ENCODE data around the gene CRACR2B.
A peak's percentile ranks its signal among the peaks of the same experiment; 100 is the strongest.

The CRACR2B gene

GRCh38 chr11:833849-834311 is 6.2 kb downstream of the CRACR2B start:
- peaks cover 3% of the 10 kb centered on the region for H3K27me3 ChIP-seq (ENCODE audit: insufficient read depth, low read length, poor library complexity)
- no peak overlapping the region for H2BK5ac ChIP-seq (ENCODE audit: low read length)
- WGBS (ENCODE audit: extremely low coverage, insufficient coverage, low lambda C conversion rate), result no CpG with 5 or more reads among the region's 9 CpGs
- H3K79me2 ChIP-seq (ENCODE audit: control insufficient read depth, insufficient read depth, low read length), result no peaks in the 10 kb centered on the region
- H3K79me1 ChIP-seq (ENCODE audit: low read length), result peaks cover 2% of the 10 kb centered on the region
- peak overlapping the region; percentile 77 for H3K4me2 ChIP-seq (ENCODE audit: low read length)
- H3K27ac ChIP-seq (ENCODE audit: low read depth, low read length), result no peak overlapping the region
- no peak overlapping the region for H4K8ac ChIP-seq (ENCODE audit: low read depth, low read length)
- H2BK120ac ChIP-seq (ENCODE audit: low read depth, low read length), result no peak overlapping the region
- H4K5ac ChIP-seq (ENCODE audit: low read length), result no peak overlapping the region
- H3K23ac ChIP-seq (ENCODE audit: low read length), result peak overlapping the region; percentile 72
- H3K36me3 ChIP-seq (ENCODE audit: control insufficient read depth, insufficient read depth, low read length), result peaks cover 5% of the 10 kb centered on the region
- H3K9ac ChIP-seq (ENCODE audit: low read length), result peak overlapping the region; percentile 77
- no peak for DNase-seq
- H3K4me3 ChIP-seq (ENCODE audit: low read length), result peak overlapping the region; percentile 71
- H2AK5ac ChIP-seq (ENCODE audit: low read length), result peak overlapping the region; percentile 11
- peaks cover 11% of the 10 kb centered on the region for H3K4me1 ChIP-seq (ENCODE audit: control insufficient read depth, low read depth, low read length)
- H3K56ac ChIP-seq (ENCODE audit: low read length), result peak overlapping the region; percentile 92
- no peak overlapping the region for H2BK15ac ChIP-seq (replicated peaks; ENCODE audit: low read depth)
- no peak overlapping the region for H3K18ac ChIP-seq (ENCODE audit: low read length)
- no peak overlapping the region for H3K4ac ChIP-seq (ENCODE audit: low read depth, low read length)

- Histone ChIP-seq H2AK5ac (ENCODE audit: low read length) (no peak overlapping the region), H3K79me1 (ENCODE audit: low read length) (peaks cover 2% of the 10 kb centered on the region), H3K4ac (ENCODE audit: low read depth, low read length) (no peak overlapping the region), H4K5ac (ENCODE audit: low read length) (no peak overlapping the region), H3K4me3 (ENCODE audit: low read length) (no peak overlapping the region), H2BK120ac (ENCODE audit: low read depth, low read length) (no peak overlapping the region), H3K36me3 (ENCODE audit: control insufficient read depth, insufficient read depth, low read length) (peaks cover 7% of the 10 kb centered on the region), H3K18ac (ENCODE audit: low read length) (no peak overlapping the region), H3K9ac (ENCODE audit: low read length) (no peak overlapping the region), H3K4me1 (ENCODE audit: control insufficient read depth, low read depth, low read length) (peaks cover 8% of the 10 kb centered on the region), H3K79me2 (ENCODE audit: control insufficient read depth, insufficient read depth, low read length) (no peaks in the 10 kb centered on the region), H2BK5ac (ENCODE audit: low read length) (no peak overlapping the region), H3K56ac (ENCODE audit: low read length) (peak overlapping the region; percentile 42), H3K23ac (ENCODE audit: low read length) (no peak overlapping the region), H3K27me3 (ENCODE audit: insufficient read depth, low read length, poor library complexity) (peaks cover 3% of the 10 kb centered on the region), H2BK15ac (replicated peaks; ENCODE audit: low read depth) (no peak overlapping the region), H3K27ac (ENCODE audit: low read depth, low read length) (no peak overlapping the region), H3K4me2 (ENCODE audit: low read length) (no peak overlapping the region), H4K8ac (ENCODE audit: low read depth, low read length) (no peak overlapping the region)
- WGBS (ENCODE audit: extremely low coverage, insufficient coverage, low lambda C conversion rate), result no CpG with 5 or more reads among the region's 31 CpGs
- DNase-seq, result no peak
Measured at GRCh38 chr11:834371-835316, 6.9 kb downstream of the CRACR2B start.

DNA sequence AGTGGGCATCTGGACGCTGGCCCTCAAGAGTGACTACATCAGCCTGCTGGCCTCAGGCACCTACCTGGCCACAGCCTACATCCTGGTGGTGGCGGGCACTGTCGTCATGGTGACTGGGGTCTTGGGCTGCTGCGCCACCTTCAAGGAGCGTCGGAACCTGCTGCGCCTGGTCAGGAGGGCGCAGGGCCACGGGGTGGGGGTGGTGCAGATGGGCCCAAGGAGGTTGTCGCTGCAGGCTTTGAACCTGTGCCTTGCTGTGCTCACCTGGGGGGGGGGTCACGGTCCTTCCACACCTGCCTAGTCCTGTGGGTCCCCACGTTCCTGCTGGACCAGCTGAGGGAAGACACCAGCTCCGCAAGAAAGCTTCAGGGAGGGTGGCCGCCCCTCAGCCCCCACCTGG is 8.6 kb downstream of the CRACR2B start:
- peaks cover 8% of the 10 kb centered on the region for H3K4me1 ChIP-seq (ENCODE audit: control insufficient read depth, low read depth, low read length)
- peaks cover 7% of the 10 kb centered on the region for H3K79me1 ChIP-seq (ENCODE audit: low read length)
- WGBS (ENCODE audit: extremely low coverage, insufficient coverage, low lambda C conversion rate), result no CpG with 5 or more reads among the region's 14 CpGs
- H3K9ac ChIP-seq (ENCODE audit: low read length), result no peak overlapping the region
- no peak overlapping the region for H3K4me3 ChIP-seq (ENCODE audit: low read length)
- H2BK5ac ChIP-seq (ENCODE audit: low read length), result no peak overlapping the region
- no peak overlapping the region for H3K18ac ChIP-seq (ENCODE audit: low read length)
- no peak overlapping the region for H2BK15ac ChIP-seq (replicated peaks; ENCODE audit: low read depth)
- no peak overlapping the region for H3K4ac ChIP-seq (ENCODE audit: low read depth, low read length)
- H4K5ac ChIP-seq (ENCODE audit: low read length), result no peak overlapping the region
- H3K27ac ChIP-seq (ENCODE audit: low read depth, low read length), result no peak overlapping the region
- H3K4me2 ChIP-seq (ENCODE audit: low read length), result no peak overlapping the region
- H3K27me3 ChIP-seq (ENCODE audit: insufficient read depth, low read length, poor library complexity), result no peaks in the 10 kb centered on the region
- H3K56ac ChIP-seq (ENCODE audit: low read length), result no peak overlapping the region
- H2AK5ac ChIP-seq (ENCODE audit: low read length), result no peak overlapping the region
- no peak overlapping the region for H3K23ac ChIP-seq (ENCODE audit: low read length)
- no peak for DNase-seq
- H4K8ac ChIP-seq (ENCODE audit: low read depth, low read length), result no peak overlapping the region
- H3K36me3 ChIP-seq (ENCODE audit: control insufficient read depth, insufficient read depth, low read length), result peaks cover 10% of the 10 kb centered on the region
- peaks cover 9% of the 10 kb centered on the region for H3K79me2 ChIP-seq (ENCODE audit: control insufficient read depth, insufficient read depth, low read length)
- no peak overlapping the region for H2BK120ac ChIP-seq (ENCODE audit: low read depth, low read length)

DNA sequence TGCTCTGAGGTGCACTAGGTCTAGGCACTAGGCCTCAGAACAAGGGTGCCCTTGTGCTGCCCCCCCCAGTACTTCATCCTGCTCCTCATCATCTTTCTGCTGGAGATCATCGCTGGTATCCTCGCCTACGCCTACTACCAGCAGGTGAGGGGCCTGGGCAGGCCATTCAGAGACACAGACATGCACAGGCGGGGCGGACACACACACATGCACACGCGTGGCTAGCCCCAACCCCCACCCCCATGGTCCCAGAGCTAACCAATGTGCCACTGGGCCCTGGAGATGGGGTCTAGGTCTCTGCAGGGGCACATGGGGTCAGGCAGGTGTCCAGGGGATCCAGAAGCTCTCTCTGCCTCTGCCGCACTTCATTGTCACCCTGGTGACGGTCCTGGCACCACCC is 9.0 kb downstream of the CRACR2B start:
- H3K4me1 ChIP-seq (ENCODE audit: control insufficient read depth, low read depth, low read length), result peaks cover 8% of the 10 kb centered on the region
- WGBS (ENCODE audit: extremely low coverage, insufficient coverage, low lambda C conversion rate), result no CpG with 5 or more reads among the region's 9 CpGs

GRCh38 chr11:837189-837989 is 9.7 kb downstream of the CRACR2B start:
- H3K27ac ChIP-seq (ENCODE audit: low read depth, low read length), result no peak overlapping the region
- H2BK120ac ChIP-seq (ENCODE audit: low read depth, low read length), result no peak overlapping the region
- H3K4me2 ChIP-seq (ENCODE audit: low read length), result no peak overlapping the region
- H3K79me2 ChIP-seq (ENCODE audit: control insufficient read depth, insufficient read depth, low read length), result peaks cover 16% of the 10 kb centered on the region
- H3K4me1 ChIP-seq (ENCODE audit: control insufficient read depth, low read depth, low read length), result peaks cover 3% of the 10 kb centered on the region
- no peak for DNase-seq
- H4K5ac ChIP-seq (ENCODE audit: low read length), result no peak overlapping the region
- no CpG with 5 or more reads among the region's 22 CpGs for WGBS (ENCODE audit: extremely low coverage, insufficient coverage, low lambda C conversion rate)
- H3K36me3 ChIP-seq (ENCODE audit: control insufficient read depth, insufficient read depth, low read length), result peaks cover 10% of the 10 kb centered on the region
- H2BK5ac ChIP-seq (ENCODE audit: low read length), result no peak overlapping the region
- no peaks in the 10 kb centered on the region for H3K27me3 ChIP-seq (ENCODE audit: insufficient read depth, low read length, poor library complexity)
- H3K9ac ChIP-seq (ENCODE audit: low read length), result no peak overlapping the region
- peaks cover 9% of the 10 kb centered on the region for H3K79me1 ChIP-seq (ENCODE audit: low read length)
- H3K23ac ChIP-seq (ENCODE audit: low read length), result no peak overlapping the region
- no peak overlapping the region for H3K4ac ChIP-seq (ENCODE audit: low read depth, low read length)
- H3K56ac ChIP-seq (ENCODE audit: low read length), result no peak overlapping the region
- H2AK5ac ChIP-seq (ENCODE audit: low read length), result no peak overlapping the region
- no peak overlapping the region for H4K8ac ChIP-seq (ENCODE audit: low read depth, low read length)
- no peak overlapping the region for H3K4me3 ChIP-seq (ENCODE audit: low read length)
- no peak overlapping the region for H3K18ac ChIP-seq (ENCODE audit: low read length)
- no peak overlapping the region for H2BK15ac ChIP-seq (replicated peaks; ENCODE audit: low read depth)

More for the DNA sequence above, 9.0 kb downstream of the CRACR2B start:
- Histone ChIP-seq H3K4me3 (ENCODE audit: low read length) (no peak overlapping the region), H2BK120ac (ENCODE audit: low read depth, low read length) (no peak overlapping the region), H4K5ac (ENCODE audit: low read length) (no peak overlapping the region), H2AK5ac (ENCODE audit: low read length) (no peak overlapping the region), H3K9ac (ENCODE audit: low read length) (no peak overlapping the region), H3K79me1 (ENCODE audit: low read length) (peaks cover 9% of the 10 kb centered on the region), H4K8ac (ENCODE audit: low read depth, low read length) (no peak overlapping the region), H3K79me2 (ENCODE audit: control insufficient read depth, insufficient read depth, low read length) (peaks cover 10% of the 10 kb centered on the region), H3K23ac (ENCODE audit: low read length) (no peak overlapping the region), H3K56ac (ENCODE audit: low read length) (no peak overlapping the region), H3K4ac (ENCODE audit: low read depth, low read length) (no peak overlapping the region), H3K27me3 (ENCODE audit: insufficient read depth, low read length, poor library complexity) (no peaks in the 10 kb centered on the region), H2BK15ac (replicated peaks; ENCODE audit: low read depth) (no peak overlapping the region), H3K27ac (ENCODE audit: low read depth, low read length) (no peak overlapping the region), H3K18ac (ENCODE audit: low read length) (no peak overlapping the region), H3K4me2 (ENCODE audit: low read length) (no peak overlapping the region), H2BK5ac (ENCODE audit: low read length) (no peak overlapping the region), H3K36me3 (ENCODE audit: control insufficient read depth, insufficient read depth, low read length) (peaks cover 10% of the 10 kb centered on the region)
- no peak for DNase-seq

Measured in mesendoderm (in vitro differentiated cells).